NCI-H2171 (cell line): Measurements from ENCODE around the gene MAPK6.
A peak's percentile ranks its signal among the peaks of the same experiment; 100 is the strongest.

Source experiments
- DNase-seq: peaks from one replicate; lab custom pipeline; 2025; lab: John Stamatoyannopoulos, UW

MAPK6 gene

DNA sequence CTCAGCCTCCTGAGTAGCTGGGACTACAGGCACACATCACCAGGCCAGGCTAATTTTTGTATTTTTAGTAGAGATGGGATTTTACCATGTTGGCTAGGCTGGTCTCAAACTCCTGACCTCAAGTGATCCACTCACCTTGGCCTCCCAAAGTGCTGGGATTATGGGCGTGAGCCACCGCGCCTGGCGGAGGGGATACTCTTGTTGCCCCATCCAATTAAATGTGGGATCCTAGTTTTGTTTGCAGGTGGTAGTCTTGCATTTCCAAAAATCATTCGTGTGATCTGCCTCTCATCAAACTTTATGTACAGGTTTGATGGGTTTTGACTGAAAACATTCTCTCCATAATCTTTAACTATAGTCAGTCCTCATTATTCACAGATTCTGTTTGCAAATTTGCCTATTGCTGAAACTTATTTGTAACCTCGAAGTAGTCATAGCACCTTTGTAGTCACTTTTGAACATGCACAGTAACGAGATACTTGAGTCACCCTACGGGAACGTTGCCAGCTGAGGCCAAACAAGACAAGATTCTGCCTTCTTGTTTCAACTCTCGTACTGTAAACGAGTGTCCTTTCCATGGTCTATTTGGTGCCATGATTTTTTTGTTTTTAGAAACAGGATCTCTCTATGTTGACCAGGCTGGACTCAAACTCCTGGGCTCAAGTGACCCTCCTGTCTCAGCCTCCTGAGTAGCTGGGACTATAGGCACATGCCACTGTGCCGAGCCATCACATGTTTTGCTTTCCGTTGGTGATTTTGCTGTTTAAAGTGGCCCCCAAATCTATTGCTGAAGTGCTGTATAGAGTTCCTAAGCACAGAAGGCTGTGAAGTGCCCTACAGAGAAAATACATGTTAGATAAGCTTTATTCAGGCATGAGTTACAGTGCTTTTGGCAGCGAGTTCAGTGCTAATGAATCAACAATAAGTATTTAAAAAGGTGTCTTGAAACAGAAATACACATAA, 8.1 kb upstream of the MAPK6 start:
- DNase-seq, result no peak

- no peak for DNase-seq
These were observed 7.3 kb upstream of the MAPK6 start for GRCh38 chr15:52011711-52012144.

GRCh38 chr15:52012210-52012609, 6.8 kb upstream of the MAPK6 start:
- no peak for DNase-seq

DNA sequence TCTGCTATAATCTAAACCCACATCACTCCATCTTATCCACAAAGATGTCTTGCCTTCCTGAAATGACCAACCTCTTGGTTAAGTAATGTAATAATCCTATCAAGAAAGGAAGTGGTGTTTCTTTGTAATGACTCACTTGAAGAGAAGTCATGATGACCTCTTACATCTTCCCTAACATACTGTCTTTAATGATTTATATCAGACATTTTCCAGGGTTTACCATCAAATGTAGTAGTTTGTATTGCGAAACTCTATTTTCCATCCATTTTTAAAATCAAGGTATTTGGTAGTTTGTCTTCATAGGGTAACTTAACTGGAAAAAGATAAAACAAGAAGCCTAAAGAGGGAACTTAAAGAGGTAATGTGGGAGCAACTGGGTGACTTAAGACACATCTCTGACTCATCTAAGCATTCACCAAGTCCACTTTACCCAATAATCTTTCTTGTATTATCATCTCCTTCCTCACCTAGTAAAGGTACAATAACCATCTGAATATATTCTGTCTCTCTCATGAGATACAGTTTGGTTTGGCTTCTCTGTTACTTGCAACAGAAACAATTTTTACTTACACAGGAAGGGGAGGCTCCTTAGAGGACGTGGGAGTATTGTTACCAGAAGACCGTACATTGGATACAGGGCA, 5.7 kb upstream of the MAPK6 start:
- DNase-seq, result no peak

GRCh38 chr15:52014616-52015015, 4.4 kb upstream of the MAPK6 start:
- DNase-seq, result no peak

GRCh38 chr15:52016316-52016715, 2.7 kb upstream of the MAPK6 start:
- DNase-seq, result no peak

GRCh38 chr15:52018244-52018643, 775 bp upstream of the MAPK6 start:
- DNase-seq, result no peak

- peak; percentile 54 for DNase-seq
These were observed 588 bp downstream of the MAPK6 start for GRCh38 chr15:52019394-52020220.

- DNase-seq, result no peak
These were observed 1.4 kb downstream of the MAPK6 start for GRCh38 chr15:52020221-52021085.

GRCh38 chr15:52021128-52021671, 2.2 kb downstream of the MAPK6 start:
- DNase-seq, result peak; percentile 18

GRCh38 chr15:52021892-52022540, 3.0 kb downstream of the MAPK6 start:
- DNase-seq, result peak; percentile 7

- no peak for DNase-seq
These were observed 4.3 kb downstream of the MAPK6 start for GRCh38 chr15:52023169-52023922.

DNA sequence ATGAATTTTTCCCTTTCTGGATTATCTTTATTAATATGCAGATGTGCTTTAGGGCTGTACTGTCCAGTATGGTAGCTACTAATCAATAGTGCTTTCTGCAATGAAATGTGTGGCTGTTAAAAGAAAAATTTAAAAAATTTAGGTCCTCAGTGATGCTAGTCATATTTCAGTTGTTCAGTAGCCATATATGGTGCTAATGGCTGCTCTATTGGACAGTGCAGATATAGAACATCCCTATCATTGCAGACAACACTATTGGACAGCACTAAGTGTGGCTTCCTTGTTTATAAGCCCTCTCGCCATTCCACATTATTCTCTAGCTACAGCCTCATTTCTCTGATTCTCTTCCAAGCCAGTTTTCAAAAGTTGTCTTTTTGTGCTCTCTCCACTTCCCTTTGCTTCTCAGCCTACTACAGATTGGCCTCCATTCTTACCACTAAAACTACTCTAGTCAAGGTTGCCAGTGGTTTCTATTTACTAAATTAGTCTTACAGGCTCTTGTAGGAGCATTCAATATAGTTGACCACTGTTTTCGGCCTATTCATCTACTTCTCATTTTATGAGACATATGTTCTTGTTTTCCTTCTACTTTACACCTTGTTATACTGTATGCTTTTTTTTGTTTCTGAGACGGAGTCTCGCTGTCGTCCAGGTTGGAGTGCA, 9.5 kb downstream of the MAPK6 start:
- no peak for DNase-seq

GRCh38 chr15:52030010-52030409, 11.0 kb downstream of the MAPK6 start:
- DNase-seq, result no peak

DNA sequence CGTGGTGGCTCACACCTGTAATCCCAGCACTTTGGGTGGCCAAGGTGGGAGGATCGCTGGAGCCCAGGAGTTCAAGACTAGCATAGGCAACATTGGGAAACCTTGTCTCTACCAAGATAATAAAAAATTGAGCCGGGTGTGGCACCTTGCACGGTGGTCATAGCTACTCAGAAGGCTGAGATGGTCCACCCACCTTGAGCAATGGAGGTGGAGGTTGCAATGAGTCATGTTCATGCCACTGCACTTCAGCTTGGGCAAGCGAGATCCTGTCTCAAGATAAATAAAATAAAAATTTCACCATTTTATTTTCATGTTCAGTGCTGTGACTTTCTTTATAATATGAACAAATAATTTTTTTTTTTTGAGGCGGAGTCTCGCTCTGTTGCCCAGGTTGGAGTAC, 12.5 kb downstream of the MAPK6 start:
- no peak for DNase-seq

DNA sequence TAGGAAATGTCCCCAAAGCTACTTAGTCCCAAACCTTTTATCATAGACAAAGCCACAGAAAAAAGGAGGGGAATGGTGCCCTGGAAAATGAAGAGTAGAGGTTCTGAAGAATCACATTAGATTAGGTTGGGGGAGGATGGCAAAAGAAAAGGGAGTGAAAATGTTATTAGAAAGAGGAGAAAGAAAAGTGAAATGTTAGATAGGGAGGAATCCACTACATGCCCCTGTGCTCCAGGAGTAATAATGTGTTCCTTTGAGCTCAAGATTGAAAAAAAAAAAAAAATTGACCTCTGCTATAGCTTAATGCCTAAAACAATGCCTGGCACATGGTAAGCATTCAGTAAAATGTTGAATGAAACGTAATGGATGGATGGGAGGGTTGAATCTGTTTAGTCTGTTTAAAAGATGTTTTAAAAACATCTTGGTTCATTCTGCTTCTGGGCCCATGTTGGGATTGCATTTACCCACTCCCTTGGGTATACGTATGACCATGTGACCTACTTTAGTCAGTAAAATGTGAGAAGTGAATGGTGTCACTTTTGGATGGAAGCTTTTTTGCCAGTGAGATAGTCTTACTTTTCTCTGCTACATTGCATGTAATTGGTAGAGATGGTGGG, 19.0 kb downstream of the MAPK6 start:
- no peak for DNase-seq

- DNase-seq, result no peak
These were observed 21.1 kb downstream of the MAPK6 start for GRCh38 chr15:52039925-52040781.
